H4 (cell line): ENCODE results near the gene HSP90AB1. TPM values are rescaled to one million over a fixed set of nuclear protein-coding genes. Genes with fewer than 3 reads are reported as not detected.

Experiments
- DNase-seq: peaks from one replicate; pipeline ENCODE4 v3.0.0-alpha.2; 2015; ENCODE audit warnings: low spot score
- total RNA-seq: library from RNA; depleted of rRNA; stranded (reverse); fragments of >200 nt; shearing (Covaris generic); gene quantifications from 2 replicates; pipeline ENCODE4 v1.2.3, GENCODE V29; 2014; rRNA removed

Gene HSP90AB1
- total RNA-seq, 1 experiment from 2014 or later, result 2,316 TPM

DNA sequence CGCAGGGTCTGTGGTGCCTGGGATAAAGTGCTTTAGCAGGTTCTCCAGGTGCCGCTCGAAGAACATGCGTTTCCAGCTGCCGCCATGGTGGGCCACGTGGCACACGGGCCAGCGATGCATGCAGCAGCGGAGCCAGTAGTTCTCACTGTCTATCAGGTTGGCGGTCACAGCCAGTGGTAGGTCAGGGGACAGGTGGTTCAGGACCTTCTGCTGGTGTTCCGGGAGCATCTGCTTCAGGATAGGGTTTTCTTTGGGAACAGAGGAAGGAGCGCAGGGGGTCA, 39.3 kb downstream of the HSP90AB1 start:
- no peak for DNase-seq

DNA sequence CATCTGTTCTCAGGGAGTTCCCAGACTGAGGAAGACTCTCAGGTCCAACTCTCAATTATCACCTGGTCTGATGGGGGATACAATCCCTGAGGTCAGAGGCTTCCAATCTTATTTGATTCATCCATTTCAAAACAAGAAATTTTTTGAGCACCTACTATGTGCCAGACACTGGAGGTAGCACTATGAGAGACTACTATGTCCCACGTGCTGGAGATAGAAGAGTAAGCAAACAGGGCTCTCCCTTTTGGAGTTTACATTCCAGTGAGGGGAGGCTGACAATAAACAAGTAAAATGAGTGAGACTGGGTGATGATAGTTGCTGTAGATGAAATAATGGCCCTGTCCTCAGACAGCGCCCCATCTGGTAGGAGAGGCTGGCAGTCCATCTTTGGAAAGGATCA, 39.8 kb downstream of the HSP90AB1 start:
- no peak for DNase-seq

GRCh38 chr6:44289726-44290260, 42.9 kb downstream of the HSP90AB1 start:
- DNase-seq, result no peak

GRCh38 chr6:44291841-44292240, 44.9 kb downstream of the HSP90AB1 start:
- no peak for DNase-seq

- DNase-seq, result no peak
Measured at GRCh38 chr6:44292661-44293365, 45.9 kb downstream of the HSP90AB1 start.

- no peak for DNase-seq
Measured at GRCh38 chr6:44294832-44295791, 48.2 kb downstream of the HSP90AB1 start.

DNA sequence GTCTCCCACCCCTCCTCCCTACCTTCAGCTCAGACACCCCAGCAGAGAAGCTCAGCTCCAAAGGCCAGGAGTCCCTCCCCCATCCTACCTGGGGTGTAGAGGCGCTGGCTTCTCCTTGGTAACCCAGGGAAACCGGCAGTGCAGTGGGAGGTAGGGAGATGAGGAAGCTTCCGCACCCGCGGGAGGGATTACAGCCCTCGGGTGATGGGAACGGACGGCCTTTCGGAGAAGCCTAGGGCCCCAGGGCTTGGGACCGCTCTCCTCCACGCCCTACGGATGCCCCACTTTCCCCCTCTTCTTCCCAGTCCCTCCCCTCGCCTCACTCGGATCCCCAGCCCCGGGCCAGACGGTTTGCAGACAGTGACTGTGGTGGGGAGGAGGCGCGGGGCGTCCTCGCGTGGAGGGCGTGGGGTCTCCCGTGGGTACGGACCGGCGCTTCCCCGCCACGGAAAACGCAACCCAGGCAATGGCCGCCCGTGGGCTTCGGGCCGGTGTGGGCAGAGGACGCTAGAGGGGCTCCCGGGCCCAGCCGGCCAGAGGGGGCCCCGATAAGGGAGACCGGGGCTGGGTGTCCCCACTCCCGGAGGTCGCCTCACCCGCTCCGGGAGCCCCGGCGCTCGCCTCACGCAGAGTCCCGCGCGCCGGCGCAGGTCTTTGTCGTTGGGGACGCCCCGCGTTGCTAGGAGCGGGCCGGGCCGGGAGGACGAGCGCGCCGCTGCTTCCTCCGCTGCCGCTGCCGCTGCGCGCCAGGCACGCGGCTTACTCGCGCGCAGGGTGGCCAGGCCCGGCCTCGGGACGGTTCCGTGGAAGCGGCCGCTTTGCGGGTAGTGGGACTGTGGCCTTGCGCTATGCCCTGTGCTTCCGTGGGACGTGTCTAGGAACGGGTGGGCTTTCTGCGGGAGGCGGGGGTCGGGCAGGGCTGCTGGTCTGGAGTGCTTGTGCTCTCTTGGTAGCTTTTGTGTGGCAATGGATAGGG, 50.5 kb downstream of the HSP90AB1 start:
- no peak for DNase-seq

DNA sequence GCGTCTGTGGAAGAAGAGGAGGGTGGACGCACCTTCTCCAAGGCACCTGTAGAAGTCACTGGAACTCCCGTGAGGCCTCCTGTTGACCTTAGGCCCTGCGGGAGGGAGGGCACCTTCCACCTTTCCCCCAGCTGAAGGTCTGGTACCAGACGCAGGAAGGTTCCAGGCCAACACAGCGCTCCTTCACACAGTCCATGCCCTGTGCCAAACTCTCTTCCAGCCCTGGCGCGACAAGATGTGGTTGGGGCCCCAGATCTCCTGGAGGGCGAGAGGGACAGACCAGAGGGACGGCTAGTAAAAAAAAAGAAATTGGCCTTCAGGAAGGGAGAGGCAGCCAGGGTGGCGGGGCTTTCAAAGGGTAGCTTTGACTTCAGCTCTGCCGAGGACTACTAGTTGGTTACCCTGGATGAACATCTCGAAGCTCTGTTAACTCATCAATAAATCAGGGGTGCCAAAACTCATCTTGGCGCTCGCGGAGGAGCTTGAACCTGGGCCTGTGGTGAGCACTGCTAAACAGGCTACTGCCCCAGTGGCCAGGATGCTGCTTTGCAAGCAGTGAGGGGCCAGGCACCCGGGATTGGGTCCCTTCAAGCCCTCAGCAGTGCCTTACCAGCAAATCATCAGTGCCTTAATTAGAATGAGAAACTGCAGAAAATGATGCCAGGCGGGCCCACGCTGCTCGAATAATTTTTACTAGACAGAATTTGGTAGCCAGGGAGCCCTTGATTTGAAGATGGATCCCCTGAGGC, 51.3 kb downstream of the HSP90AB1 start:
- DNase-seq, result no peak

- DNase-seq, result no peak
Measured at GRCh38 chr6:44298864-44299263, 52.0 kb downstream of the HSP90AB1 start.

GRCh38 chr6:44300292-44300823, 53.5 kb downstream of the HSP90AB1 start:
- DNase-seq, result no peak

DNA sequence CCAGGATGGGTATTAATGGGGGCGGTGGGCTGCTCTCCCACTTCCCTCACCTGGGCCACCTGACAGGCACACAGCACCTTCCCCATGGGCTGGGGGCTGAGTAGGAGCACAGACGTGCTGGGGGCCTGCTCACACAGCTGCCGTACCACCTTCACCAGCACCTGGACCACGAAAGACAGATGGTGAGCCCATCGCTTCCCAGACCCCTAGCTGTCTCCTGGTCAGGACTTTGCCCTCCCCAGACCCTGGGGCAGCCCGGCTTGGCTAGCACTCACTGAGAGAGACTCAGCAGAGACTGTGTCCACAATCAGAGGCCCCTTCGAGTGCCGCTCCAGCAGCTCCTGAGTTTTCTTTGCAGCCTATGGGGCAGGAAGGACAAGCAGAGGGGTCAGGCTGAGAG, 54.2 kb downstream of the HSP90AB1 start:
- DNase-seq, result no peak

DNA sequence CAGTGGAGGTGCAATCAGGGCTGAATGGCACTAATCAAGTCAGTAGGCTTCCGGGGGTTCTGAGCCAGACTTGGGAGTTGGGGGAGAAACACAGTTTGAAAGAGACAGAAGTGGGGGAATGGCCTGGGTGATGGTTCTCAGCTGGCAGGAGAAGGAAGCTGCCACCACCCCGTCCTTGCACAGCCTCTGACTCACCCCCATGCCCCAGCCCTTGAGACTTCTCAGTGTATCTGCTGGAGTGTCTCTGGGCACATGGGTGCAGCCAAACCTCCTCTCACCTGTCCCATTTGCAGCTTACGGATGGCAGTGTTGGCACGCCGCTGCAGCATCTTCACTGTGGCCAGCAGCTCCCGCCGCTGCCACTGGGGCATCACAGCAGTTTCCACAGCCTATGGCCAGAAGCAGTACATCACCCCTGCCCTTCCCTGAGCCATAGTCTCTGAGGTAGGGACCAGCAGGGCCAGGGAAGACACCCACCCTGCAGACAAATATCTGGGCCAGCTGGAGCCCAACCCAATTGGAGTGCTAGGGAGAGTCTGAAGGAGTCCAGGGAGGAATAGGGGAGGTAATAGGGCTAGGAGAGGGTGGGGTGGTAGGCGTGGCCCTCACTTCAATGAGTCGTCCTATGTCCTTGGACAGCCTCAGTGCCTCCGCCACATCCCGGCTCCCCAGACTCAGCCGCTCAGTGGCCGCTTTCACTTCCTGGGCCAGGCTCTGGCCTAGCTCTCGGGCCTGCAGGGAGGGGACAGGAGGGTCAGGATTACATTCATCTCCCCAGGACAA, 55.1 kb downstream of the HSP90AB1 start:
- no peak for DNase-seq

DNA sequence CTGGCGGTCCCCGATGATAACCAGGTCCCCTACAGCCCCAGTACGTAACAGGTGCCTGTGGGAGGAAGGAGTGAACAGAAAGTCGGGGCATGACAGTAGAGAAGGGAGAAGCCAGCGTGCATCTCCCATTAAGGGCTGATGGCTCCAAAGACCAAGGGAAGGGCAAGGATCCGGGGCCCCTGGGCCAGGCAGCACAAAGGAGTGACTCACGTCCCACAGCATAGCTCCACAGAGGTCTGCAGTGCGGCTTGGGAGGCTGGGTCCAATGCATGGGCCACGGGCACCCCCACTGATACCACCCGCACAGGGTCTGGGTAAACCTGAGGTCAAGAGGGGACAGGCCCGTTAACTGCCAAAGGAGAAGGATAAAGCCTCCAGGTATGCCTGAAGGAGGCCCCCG, 56.0 kb downstream of the HSP90AB1 start:
- no peak for DNase-seq

Other genes with a start within 250 kb of the HSP90AB1 start
- gene MRPL14, start 119.6 kb upstream of the HSP90AB1 start, total RNA-seq, result 136 and 145 TPM in 2 replicates
- 15.8 and 28.6 TPM in 2 replicates for gene TMEM63B, start 119.5 kb upstream of the HSP90AB1 start, total RNA-seq
- not detected in 2 replicates for gene CAPN11, start 88.3 kb upstream of the HSP90AB1 start, total RNA-seq
- not detected in 2 replicates for gene MYMX, start 30.2 kb upstream of the HSP90AB1 start, total RNA-seq
- 17.3 and 33.8 TPM in 2 replicates for gene SLC29A1, start 23.5 kb upstream of the HSP90AB1 start, total RNA-seq
- 177 and 195 TPM in 2 replicates for gene SLC35B2, start 10.4 kb downstream of the HSP90AB1 start, total RNA-seq
- gene NFKBIE, start 18.4 kb downstream of the HSP90AB1 start, total RNA-seq, result 11.2 and 12.4 TPM in 2 replicates
- gene TMEM151B, start 23.3 kb downstream of the HSP90AB1 start, total RNA-seq, result 0.37 TPM in 1 of 2 replicates, not detected in the other
- gene AARS2, start 66.2 kb downstream of the HSP90AB1 start, total RNA-seq, result 9.5 and 14.0 TPM in 2 replicates
- not detected in 2 replicates for gene SPATS1, start 95.5 kb downstream of the HSP90AB1 start, total RNA-seq
- 29.0 and 34.7 TPM in 2 replicates for gene CDC5L, start 140.6 kb downstream of the HSP90AB1 start, total RNA-seq